Stimulated activated CD4-positive, alpha-beta T cell treated with anti-CD3 and anti-CD28 coated beads, Interleukin-15, amount 100 ng/mL, for 1 hour (primary cell): ENCODE measurements around the gene CROCC2.

ENCODE experiments used
- DNase-seq, 2 donors: peaks; one replicate each; pipeline ENCODE4 v3.0.0-alpha.2; 2020; ENCODE audit warnings: low read depth in 1 of 2, low spot score in 1 of 2

The CROCC2 gene

GRCh38 chr2:240891492-240892340, 14.4 kb upstream of the CROCC2 start:
- no peak for DNase-seq

- no peak for DNase-seq
Measured at GRCh38 chr2:240892356-240892755, 13.8 kb upstream of the CROCC2 start.

- DNase-seq, result no peak
Measured at GRCh38 chr2:240892925-240893324, 13.2 kb upstream of the CROCC2 start.

GRCh38 chr2:240893363-240893844, 12.7 kb upstream of the CROCC2 start:
- DNase-seq, result peak in 1 of 2 donors; percentile 48

GRCh38 chr2:240894006-240894405, 12.1 kb upstream of the CROCC2 start:
- no peak for DNase-seq

GRCh38 chr2:240894836-240895558, 11.1 kb upstream of the CROCC2 start:
- no peak for DNase-seq

GRCh38 chr2:240895656-240896388, 10.3 kb upstream of the CROCC2 start, which contains the start of gene MAB21L4:
TSS of gene MAB21L4 (minus strand) at chr2:240896156. CDS start at chr2:240895997, 159 bp downstream.
- no peak for DNase-seq

- no peak for DNase-seq
Measured at GRCh38 chr2:240896394-240896793, 9.7 kb upstream of the CROCC2 start.

GRCh38 chr2:240896871-240897692, 9.1 kb upstream of the CROCC2 start:
- DNase-seq, result no peak

GRCh38 chr2:240898108-240898730, 7.9 kb upstream of the CROCC2 start:
- DNase-seq, result no peak

- no peak for DNase-seq
Measured at GRCh38 chr2:240898731-240899467, 7.2 kb upstream of the CROCC2 start.

- DNase-seq, result no peak
Measured at GRCh38 chr2:240899468-240899865, 6.7 kb upstream of the CROCC2 start.

GRCh38 chr2:240900141-240900860, 5.8 kb upstream of the CROCC2 start:
- DNase-seq, result no peak

- DNase-seq, result no peak
Measured at GRCh38 chr2:240901986-240902614, 4.0 kb upstream of the CROCC2 start.

GRCh38 chr2:240902615-240903041, 3.5 kb upstream of the CROCC2 start:
- no peak for DNase-seq

GRCh38 chr2:240903191-240904060, 2.7 kb upstream of the CROCC2 start:
- DNase-seq, result no peak
